Right lobe of liver (tissue), 6 donors: ENCODE results near the gene GARIN5B. TPM values are rescaled to one million over a fixed set of nuclear protein-coding genes. Genes with fewer than 3 reads are reported as not detected.

Source experiments
- ATAC-seq, 4 donors: fragments of 200-7000 bp; cut with Tn5 transposase; one replicate each; pipeline ENCODE4 v1.9.1; 2020; ENCODE audit warnings: mild to moderate bottlenecking in 4 of 4, moderate library complexity in 4 of 4
- DNase-seq, 3 donors: peaks; one replicate each; pipeline ENCODE4 v3.0.0-alpha.2; 2020
- H3K27ac ChIP-seq, 3 donors: fragments of 200-600 bp; one replicate each; pipeline ENCODE4 v1.8.0; 2022
- H3K27me3 ChIP-seq, 2 donors: fragments of 200-600 bp; one replicate each; pipeline ENCODE4 v1.8.0; 2022
- H3K36me3 ChIP-seq, 4 donors: fragments of 200-600 bp; sonication (generic) in 1 of 4; one replicate each; pipeline versions ENCODE4 v1.5.1 to v1.8.0; 2017 to 2022; ENCODE audit warnings: control low read depth in 1 of 4
- H3K4me1 ChIP-seq, 4 donors: fragments of 200-600 bp; sonication (generic) in 1 of 4; one replicate each; pipeline versions ENCODE4 v1.5.1 to v1.8.0; 2017 to 2022; ENCODE audit warnings: control low read depth in 1 of 4
- H3K4me3 ChIP-seq, 3 donors: fragments of 200-600 bp; one replicate each; pipeline ENCODE4 v1.8.0; 2022
- H3K9me3 ChIP-seq, 4 donors: fragments of 200-600 bp; sonication (generic) in 1 of 4; one replicate each; pipeline versions ENCODE4 v1.5.1 to v1.8.0; 2017 to 2022; ENCODE audit warnings: control low read depth in 1 of 4
- POLR2A ChIP-seq: fragments of 450-650 bp; IDR thresholded peaks from one replicate; pipeline ENCODE4 v1.6.1; 2017; ENCODE audit warnings: antibody characterized with exemption, mild to moderate bottlenecking
- WGBS: methylation state at CpG from one replicate; pipeline ENCODE4 v1.1.6; 2018; ENCODE audit warnings: low coverage, low lambda C conversion rate; ENCODE audit not compliant: insufficient coverage; ENCODE audit errors: missing lambda C conversion rate; 5-methylcytosine and 5-hydroxymethylcytosine counted together
- intact Hi-C, 2 donors: fragments of 100-400 bp; cut with DNase I; formaldehyde crosslinking; loops; one replicate each; pipeline versions ENCODE4 v1.11.2 to v1.14.1; 2022
- total RNA-seq, 6 experiments: library from RNA; depleted of rRNA in 2 of 6; stranded (reverse); fragments of >200 nt in 2 of 6; fragmentation: NEBNext Ultra II Directional in 3 of 6; extraction: Animal tissue kit (Norgen Biotek cat#: 25700) in 3 of 6; gene quantifications; one replicate each; pipeline versions ENCODE4 v1.1.0 to v1.2.4, GENCODE V29; 2016 to 2023
- TF ChIP-seq, protein P1 (sequence below), 4 donors: fragments of 200-600 bp in 3 of 4; fragments of 450-650 bp in 1 of 4; IDR thresholded peaks; one replicate each; pipeline versions ENCODE4 v1.5.1 to v1.8.0; 2016 to 2022; ENCODE audit warnings: antibody characterized with exemption in 4 of 4, mild to moderate bottlenecking in 2 of 4
- donor health status: DM: no; HTN: yes; CAD: no.
- donor health status: DM: no; HTN: no; CAD: no.
- donor health status: DM: no; HTN: no; CAD: no.
- donor health status: DM: no; HTN: yes; CAD: no.
- donor health status: DM: no; HTN: yes; CAD: no.

Gene GARIN5B
- total RNA-seq, 6 experiments from 2014 or later = not detected

DNA sequence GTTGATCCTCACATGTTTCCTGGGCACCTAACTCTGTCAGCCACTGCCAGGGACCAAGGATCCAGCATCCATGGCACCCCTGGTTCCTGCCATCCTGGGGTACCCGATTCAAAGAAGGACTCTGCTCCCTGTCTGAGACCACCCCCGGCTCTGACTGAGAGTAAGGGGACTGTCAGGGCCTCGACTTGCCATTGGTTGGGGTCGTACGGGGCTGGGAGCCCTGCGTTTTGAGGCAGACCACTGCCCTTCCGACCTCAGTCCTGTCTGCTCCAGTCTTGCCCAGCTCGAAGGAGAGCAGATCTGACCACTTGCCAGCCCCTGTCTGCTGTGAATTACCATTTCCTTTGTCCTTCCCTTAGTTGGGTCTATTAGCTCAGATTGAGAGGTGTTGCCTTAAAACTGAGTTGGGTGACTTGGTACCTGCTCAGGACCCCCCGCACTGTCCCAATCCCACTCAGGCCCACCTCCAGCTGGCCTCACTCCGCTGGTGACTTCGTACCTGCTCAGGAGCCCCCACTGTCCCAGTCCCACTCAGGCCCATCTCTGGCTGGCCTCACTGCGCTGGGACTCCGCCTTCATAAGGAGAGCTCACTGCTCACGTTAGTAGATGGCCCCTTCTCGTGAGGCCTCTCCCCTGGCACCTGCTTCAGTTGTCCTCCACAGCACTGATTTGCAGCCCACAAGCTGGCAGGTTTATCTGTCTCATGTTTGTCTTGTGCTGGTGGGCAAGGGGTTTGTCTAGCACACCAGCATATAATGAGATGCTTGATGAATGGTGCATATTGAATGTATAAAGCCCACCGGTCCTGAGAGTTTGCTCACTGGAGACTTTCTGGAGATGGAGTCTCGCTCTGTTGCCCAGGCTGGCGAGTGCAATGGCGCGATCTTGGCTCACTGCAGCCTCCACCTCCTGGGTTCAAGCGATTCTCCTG is 26.6 kb upstream of the GARIN5B start:
- Histone ChIP-seq H3K4me1 (peaks cover 0 to 25% (median 12%) of the 10 kb centered on the region in 4 donors), H3K4me3 (no peak overlapping the region)
- intact Hi-C loops = no loop called here

DNA sequence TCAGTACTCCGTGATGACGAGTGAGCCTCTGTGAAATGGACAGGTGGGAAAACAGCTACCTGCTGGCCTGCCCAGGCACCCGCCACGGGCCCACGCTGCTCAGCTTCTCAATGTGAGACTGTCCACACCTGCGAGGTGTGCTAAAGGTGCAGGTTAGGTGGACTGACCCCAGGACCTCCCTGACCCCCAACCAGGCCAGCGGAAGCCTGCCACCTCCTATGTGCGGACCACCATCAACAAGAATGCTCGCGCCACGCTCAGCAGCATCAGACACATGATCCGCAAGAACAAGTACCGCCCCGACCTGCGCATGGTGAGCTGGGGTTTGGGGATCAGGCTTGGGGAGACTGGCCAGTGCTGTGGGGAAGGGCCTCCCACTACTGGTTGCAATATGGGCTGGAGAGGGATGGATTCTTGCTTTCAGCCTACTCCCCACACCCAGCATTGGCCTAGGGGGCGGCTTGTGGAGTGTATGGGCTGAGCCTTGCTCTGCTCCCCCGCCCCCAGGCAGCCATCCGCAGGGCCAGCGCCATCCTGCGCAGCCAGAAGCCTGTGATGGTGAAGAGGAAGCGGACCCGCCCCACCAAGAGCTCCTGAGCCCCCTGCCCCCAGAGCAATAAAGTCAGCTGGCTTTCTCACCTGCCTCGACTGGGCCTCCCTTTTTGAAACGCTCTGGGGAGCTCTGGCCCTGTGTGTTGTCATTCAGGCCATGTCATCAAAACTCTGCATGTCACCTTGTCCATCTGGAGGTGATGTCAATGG is 24.9 kb upstream of the GARIN5B start:
- no peaks in the 10 kb centered on the region for H3K27me3 ChIP-seq
- H3K9me3 ChIP-seq = no peaks in the 10 kb centered on the region
- intact Hi-C loops = no loop called here
- no peak for ATAC-seq
- H3K27ac ChIP-seq = no peak overlapping the region
- no peak overlapping the region for H3K4me3 ChIP-seq
- H3K4me1 ChIP-seq = peaks cover 0 to 33% (median 15%) of the 10 kb centered on the region in 4 donors
- 37% methylated on average over 2 of the region's 24 CpGs for WGBS
- DNase-seq = no peak
- peaks cover 0 to 28% (median 11%) of the 10 kb centered on the region in 4 donors for H3K36me3 ChIP-seq
- no peak for TF ChIP-seq POLR2A
- TF ChIP-seq, protein P1, sequence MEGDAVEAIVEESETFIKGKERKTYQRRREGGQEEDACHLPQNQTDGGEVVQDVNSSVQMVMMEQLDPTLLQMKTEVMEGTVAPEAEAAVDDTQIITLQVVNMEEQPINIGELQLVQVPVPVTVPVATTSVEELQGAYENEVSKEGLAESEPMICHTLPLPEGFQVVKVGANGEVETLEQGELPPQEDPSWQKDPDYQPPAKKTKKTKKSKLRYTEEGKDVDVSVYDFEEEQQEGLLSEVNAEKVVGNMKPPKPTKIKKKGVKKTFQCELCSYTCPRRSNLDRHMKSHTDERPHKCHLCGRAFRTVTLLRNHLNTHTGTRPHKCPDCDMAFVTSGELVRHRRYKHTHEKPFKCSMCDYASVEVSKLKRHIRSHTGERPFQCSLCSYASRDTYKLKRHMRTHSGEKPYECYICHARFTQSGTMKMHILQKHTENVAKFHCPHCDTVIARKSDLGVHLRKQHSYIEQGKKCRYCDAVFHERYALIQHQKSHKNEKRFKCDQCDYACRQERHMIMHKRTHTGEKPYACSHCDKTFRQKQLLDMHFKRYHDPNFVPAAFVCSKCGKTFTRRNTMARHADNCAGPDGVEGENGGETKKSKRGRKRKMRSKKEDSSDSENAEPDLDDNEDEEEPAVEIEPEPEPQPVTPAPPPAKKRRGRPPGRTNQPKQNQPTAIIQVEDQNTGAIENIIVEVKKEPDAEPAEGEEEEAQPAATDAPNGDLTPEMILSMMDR (IDR thresholded peaks at IDR 0.05) = no peak

More for the DNA sequence above, 26.6 kb upstream of the GARIN5B start:
- DNase-seq (no peak), ATAC-seq (no peak)
- peaks cover 0 to 28% (median 11%) of the 10 kb centered on the region in 4 donors for H3K36me3 ChIP-seq
- 84% methylated on average over 15 of the region's 21 CpGs for WGBS
- no peak overlapping the region for H3K27ac ChIP-seq
- H3K27me3 ChIP-seq = no peaks in the 10 kb centered on the region
- no peaks in the 10 kb centered on the region for H3K9me3 ChIP-seq
- TF ChIP-seq, protein P1 (IDR thresholded peaks at IDR 0.05) = no peak
- TF ChIP-seq POLR2A = no peak

DNA sequence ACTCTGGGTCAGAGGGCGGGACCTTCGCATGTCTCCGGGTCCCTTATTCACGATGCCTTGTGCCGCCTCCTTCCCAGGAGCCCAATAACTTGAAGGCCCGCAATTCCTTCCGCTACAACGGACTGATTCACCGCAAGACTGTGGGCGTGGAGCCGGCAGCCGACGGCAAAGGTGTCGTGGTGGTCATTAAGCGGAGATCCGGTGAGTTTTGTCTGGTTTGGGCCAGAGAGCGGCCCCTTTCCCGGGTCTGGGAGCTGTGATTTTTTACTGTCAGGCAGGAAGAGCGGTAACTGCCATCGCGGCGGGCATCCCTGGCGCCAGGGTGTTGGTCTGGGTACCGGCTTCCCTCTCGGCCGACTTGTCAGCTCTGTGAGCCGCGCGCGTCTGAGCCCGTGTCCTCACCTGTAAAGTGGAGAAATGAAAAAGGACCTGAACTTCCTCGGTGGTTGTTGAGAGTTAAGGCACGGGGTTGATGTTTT is 23.5 kb upstream of the GARIN5B start:
- Histone ChIP-seq H3K36me3 (peaks cover 0 to 28% (median 11%) of the 10 kb centered on the region in 4 donors), H3K4me3 (peak overlapping the region; percentile 89 to 96 (median 89)), H3K27me3 (no peaks in the 10 kb centered on the region), H3K27ac (peak overlapping the region; percentile 73 to 92 (median 79)), H3K4me1 (peaks cover 0 to 34% (median 15%) of the 10 kb centered on the region in 4 donors), H3K9me3 (no peaks in the 10 kb centered on the region)
- TF ChIP-seq, protein P1 (IDR thresholded peaks at IDR 0.05) = no peak
- no peak for TF ChIP-seq POLR2A
- WGBS = 9% methylated on average over 11 of the region's 33 CpGs
- intact Hi-C loops = no loop called here
- ATAC-seq (no peak), DNase-seq (peak in 1 of 3 donors; percentile 61)

DNA sequence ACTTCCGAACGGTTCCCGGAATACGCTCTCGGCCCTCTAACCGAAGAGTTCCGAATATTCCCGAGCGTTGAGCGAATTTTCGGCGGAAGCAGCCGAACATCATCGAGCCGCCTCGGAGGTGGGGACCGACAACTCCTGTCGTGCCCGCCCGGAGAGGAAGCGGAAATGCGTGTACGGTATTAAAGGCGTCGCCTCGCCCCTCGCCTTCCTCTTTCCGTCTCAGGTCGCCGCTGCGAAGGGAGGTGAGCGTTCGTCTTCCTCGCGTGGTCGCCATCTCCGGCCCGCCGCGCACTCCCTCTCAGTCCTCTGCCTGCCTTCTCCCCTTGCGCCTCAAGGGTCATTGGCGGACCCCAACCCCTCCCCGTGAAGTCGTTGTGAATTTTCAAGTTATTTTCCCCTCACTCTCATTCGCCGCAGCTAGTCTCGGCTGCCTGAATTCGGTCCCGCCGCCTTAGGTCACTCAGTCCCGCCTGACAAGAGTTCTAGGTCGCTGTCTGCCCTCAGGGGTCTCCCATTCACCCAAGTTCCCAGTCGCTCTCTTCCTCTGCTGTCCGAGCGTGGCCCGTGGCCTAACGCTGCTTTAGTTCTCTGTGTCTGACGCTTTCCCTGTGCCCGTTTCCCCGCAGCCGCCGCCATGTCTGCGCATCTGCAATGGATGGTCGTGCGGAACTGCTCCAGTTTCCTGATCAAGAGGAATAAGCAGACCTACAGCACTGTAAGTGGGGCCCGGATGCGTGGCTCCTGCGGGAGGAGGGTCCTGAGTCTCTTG is 22.8 kb upstream of the GARIN5B start, which contains the start of gene RPL28:
RPL28 (plus strand) TSS at position 209 of the 769 bp plus-strand sequence; CDS start at position 635, 426 bp downstream.
- 0% methylated on average over 27 of the region's 68 CpGs for WGBS

More for the DNA sequence above, 22.8 kb upstream of the GARIN5B start, which contains the start of gene RPL28:
- TF ChIP-seq, protein P1 (IDR thresholded peaks at IDR 0.05) = no peak
- TF ChIP-seq POLR2A = peak; percentile 98
- peak within 1 kb of the TSS; percentile 89 to 96 (median 89) for H3K4me3 ChIP-seq
- intact Hi-C loops = no loop called here
- H3K9me3 ChIP-seq = no peaks in the 10 kb centered on the region
- peaks cover 0 to 28% (median 11%) of the 10 kb centered on the region in 4 donors for H3K36me3 ChIP-seq
- H3K27ac ChIP-seq = peak within 1 kb of the TSS; percentile 89 to 92 (median 90)
- peak; percentile 97 to 98 (median 98) for DNase-seq
- peak; percentile 85 to 88 (median 86) for ATAC-seq
- no peaks in the 10 kb centered on the region for H3K27me3 ChIP-seq
- peaks cover 0 to 34% (median 15%) of the 10 kb centered on the region in 4 donors for H3K4me1 ChIP-seq
